ENCODE measurements around the gene UTP14C.
"Not testable (repeated sequence)": the region's sequence is repeated elsewhere in the genome, so short reads cannot be mapped to it uniquely, and the experiment has no call there.

UTP14C gene, protein sequence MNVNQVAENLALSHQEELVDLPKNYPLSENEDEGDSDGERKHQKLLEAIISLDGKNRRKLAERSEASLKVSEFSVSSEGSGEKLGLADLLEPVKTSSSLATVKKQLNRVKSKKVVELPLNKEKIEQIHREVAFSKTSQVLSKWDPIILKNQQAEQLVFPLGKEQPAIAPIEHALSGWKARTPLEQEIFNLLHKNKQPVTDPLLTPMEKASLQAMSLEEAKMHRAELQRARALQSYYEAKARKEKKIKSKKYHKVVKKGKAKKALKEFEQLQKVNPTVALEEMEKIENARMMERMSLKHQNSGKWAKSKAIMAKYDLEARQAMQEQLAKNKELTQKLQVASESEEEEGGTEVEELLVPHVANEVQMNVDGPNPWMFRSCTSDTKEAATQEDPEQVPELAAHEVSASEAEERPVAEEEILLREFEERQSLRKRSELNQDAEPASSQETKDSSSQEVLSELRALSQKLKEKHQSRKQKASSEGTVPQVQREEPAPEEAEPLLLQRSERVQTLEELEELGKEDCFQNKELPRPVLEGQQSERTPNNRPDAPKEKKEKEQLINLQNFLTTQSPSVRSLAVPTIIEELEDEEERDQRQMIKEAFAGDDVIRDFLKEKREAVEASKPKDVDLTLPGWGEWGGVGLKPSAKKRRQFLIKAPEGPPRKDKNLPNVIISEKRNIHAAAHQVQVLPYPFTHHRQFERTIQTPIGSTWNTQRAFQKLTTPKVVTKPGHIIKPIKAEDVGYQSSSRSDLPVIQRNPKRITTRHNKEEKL

DNA sequence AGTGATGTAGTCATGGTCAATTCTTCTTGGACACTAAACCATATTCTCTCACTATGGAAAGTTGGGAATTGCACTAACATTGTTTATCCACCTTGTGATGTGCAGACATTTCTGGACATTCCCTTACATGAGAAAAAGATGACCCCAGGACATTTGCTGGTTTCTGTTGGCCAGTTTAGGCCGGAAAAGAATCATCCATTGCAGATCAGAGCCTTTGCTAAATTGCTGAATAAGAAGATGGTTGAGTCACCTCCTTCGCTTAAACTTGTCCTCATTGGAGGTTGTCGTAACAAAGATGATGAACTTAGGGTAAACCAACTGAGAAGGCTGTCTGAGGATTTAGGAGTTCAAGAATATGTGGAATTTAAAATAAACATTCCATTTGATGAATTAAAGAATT is at the start of gene UTP14C:
UTP14C (plus strand) TSS at position 211 of the 400 bp plus-strand sequence. CDS start 4,114 bp downstream, outside the sequence.
- DNase-seq (ENCODE audit: extremely low read depth in 1 of 2, low read depth in 1 of 2) = no peak

DNA sequence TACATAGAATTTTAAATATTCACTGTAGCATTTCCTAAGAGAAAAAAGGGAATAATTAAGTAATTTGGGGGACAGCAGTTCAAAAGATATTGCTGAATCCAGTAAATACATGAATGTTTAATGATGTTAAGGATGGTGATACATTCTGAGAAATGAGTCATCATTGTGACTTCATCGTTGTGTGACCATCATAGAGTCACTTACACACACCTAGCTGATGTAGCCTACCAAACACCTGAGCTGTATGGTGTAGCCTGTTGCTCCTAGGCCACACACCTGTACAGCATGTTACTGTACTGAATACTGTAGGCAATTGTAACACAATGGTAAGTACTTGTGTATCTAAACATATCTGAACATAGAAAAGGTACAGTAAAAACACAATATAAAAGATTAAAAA is 48.1 kb upstream of the UTP14C start:
- DNase-seq (ENCODE audit: extremely low read depth in 1 of 2, low read depth in 1 of 2) = no peak

DNA sequence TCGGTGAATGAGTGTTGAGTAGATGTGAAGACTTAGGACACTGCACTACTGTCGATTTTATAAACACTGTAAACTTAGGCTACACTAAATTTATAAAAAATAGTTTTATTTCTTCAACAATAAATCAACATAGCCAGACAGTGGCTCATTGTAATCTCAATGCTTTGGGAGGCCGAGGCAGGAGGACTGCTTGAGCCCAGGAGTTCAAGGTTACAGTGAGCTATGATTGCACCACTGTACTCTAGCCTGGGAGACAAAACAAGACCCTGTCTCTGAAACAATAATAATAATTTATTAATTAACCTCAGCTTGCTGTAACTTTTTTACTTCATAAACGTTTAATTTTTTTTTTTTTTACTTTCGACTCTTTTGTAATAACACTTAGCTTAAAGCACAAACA is 47.6 kb upstream of the UTP14C start:
- DNase-seq (ENCODE audit: extremely low read depth in 1 of 2, low read depth in 1 of 2) = no peak

DNA sequence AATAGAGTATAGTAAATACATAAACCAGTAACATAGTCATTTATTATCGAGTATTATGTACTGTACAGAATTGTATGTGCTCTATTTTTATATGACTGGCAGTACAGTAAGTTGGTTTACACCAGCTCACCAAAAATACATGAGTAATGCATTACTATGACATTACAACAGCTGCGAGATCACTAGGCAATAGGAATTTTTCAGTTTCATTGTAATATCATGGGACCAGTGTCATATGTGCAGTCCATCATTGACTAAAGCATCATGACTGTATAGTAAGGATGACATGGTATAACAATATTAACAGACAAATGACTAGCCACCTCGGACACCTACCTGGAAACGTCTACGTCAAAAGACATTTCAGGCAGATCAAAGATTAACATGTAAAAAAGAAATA is 46.9 kb upstream of the UTP14C start:
- DNase-seq (ENCODE audit: extremely low read depth in 1 of 2, low read depth in 1 of 2) = no peak

DNA sequence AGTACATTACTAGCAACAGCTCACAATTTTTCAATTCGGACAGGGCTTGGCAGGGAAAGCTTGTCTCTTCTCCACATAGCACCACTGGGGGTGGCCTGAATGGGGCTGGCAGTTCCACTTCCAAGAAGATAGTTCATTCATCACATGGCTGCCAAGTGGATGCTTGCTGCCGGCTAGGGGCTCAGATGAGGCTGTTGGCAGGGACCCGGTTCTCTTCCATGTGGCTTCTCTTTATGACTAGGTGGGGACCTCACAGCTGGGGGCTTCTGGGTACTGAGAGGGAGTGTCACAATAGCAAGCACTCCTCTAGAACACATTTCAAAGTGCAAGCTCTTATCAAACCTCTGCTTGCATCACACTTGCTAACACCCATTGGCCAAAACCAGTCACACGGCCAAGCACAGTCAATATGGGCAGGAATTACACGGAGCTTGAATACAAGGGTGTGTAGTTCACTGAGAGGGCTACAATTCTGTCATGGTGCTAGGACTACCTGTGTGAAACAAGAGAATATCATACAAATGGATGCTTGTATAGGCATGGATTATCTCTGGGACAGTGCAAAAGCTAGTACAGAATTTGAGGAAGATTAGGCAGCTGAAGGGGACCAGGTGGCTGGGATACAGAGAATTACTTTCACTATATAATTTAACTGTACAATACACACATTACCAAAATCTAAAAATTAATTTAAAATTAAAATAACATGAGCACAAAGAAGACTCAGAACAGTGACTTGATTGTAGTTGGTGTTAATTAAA is 45.5 kb upstream of the UTP14C start:
- DNase-seq (ENCODE audit: extremely low read depth in 1 of 2, low read depth in 1 of 2) = no peak

DNA sequence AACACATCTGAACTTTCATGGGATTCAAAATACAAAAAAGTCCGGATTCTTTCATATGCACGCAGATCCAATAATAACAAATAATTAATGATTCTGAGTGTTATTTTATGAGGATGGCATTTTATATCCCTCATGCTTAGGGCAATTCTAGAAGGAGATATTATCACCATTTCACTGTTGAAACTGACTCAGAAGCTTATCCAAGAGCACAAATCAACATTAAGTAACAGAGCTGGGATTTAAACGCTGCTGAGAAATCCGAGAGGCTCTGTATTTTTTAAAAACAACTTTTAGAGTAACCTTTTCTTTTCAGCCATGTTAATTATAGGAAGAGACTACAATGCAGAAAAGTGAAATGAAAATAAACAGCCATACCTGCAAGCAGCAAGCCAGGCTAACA is 43.6 kb upstream of the UTP14C start:
- DNase-seq (ENCODE audit: extremely low read depth in 1 of 2, low read depth in 1 of 2) = no peak

DNA sequence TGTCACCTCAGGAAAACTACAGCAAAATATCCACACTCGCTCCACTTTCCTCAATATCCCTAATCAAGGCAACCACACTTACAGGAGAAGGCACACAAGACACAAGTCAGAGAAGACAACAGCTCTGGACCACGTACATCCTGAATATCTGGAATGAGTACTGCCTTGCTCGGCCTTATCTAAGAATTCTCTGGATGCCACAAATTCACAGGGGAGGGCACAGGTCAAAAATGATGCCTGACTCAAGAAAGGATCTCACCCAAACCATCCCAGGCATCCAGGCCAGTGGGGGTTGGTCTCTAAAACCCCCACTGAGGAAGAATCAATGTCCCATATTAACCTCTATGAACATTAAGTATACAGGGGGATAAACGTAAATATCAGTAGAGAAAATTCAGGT is 43.1 kb upstream of the UTP14C start:
- DNase-seq (ENCODE audit: extremely low read depth in 1 of 2, low read depth in 1 of 2) = no peak

DNA sequence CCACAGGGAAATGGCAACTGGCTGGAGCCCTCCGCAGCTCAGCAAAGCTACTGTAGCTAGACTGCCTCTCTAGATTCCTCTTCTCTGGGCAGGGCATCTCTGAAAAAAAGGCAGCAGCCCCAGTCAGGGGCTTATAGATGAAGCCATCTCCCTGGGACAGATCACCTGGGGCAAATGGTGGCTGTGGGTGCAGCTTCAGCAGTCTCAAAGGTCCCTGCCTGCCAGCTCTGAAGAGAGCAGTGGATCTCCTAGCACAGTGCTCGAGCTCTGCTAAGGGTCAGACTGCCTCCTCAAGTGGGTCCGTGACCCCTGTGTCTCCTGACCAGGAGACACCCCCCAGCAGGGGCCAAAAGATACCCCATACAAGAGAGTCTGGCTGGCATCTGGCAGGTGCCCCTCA is 41.2 kb upstream of the UTP14C start:
- DNase-seq (ENCODE audit: extremely low read depth in 1 of 2, low read depth in 1 of 2) = not testable (repeated sequence)

DNA sequence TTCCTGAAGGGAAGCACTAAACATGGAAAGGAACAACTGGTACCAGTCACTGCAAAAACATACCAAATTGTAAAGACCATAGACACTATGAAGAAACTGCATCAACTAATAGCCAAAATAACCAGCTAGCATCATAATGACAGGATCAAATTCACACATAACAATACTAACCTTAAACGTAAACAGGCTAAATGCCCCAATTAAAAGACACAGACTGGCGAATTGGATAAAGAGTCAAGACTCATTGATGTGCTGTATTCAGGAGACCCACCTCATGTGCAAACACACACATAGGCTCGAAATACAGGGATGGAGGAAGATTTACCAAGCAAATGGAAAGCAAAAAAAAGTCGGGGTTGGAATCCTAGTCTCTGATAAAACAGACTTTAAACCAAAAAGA is 39.6 kb upstream of the UTP14C start:
- DNase-seq (ENCODE audit: extremely low read depth in 1 of 2, low read depth in 1 of 2) = not testable (repeated sequence)

DNA sequence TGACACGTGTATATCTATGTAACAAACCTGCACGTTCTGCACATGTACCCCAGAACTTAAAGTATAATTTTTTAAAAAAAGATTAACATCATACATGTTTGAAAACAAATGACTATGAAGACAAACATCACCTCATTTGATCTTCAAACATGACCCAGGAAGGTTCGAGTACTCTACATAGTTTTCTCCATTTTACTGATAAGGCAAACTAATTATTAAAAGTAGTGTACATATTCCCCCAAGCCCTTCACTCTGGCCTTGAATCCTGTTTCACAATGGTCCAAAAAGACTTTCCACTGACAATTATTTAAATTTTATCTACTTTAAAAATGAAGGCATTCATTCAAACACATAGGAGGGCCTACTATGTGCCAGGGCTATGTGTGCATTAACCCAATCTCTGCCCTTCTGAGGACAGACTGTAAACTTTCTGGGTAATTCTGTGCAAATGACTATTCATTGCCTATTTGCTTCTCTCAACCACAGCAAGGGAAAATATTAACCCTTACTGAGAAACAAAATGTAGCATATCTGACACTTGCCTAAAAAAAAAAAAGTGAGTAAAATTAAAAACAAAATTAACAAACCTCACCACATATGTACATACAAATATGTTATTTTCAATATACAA is 35.4 kb upstream of the UTP14C start:
- DNase-seq (ENCODE audit: extremely low read depth in 1 of 2, low read depth in 1 of 2) = no peak

DNA sequence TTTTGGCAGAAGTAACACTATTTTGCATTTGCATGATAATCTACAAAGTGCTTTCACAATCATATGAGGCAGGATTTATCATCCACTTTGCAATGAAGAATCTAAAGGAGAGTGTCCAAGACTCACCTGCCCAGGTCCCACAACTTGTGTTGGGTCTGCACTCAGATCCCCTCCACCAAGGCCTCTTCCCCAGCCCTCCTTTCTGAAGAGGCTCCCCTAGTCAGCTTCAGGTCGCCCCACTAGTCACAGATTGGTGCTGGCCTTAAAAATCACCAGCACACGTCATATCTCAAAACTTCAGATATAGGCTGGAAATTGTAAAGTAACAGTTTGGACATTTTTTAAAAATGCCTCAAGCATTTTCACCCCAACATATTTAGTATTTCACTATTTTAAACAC is 30.8 kb upstream of the UTP14C start:
- no peak for DNase-seq (ENCODE audit: extremely low read depth in 1 of 2, low read depth in 1 of 2)

DNA sequence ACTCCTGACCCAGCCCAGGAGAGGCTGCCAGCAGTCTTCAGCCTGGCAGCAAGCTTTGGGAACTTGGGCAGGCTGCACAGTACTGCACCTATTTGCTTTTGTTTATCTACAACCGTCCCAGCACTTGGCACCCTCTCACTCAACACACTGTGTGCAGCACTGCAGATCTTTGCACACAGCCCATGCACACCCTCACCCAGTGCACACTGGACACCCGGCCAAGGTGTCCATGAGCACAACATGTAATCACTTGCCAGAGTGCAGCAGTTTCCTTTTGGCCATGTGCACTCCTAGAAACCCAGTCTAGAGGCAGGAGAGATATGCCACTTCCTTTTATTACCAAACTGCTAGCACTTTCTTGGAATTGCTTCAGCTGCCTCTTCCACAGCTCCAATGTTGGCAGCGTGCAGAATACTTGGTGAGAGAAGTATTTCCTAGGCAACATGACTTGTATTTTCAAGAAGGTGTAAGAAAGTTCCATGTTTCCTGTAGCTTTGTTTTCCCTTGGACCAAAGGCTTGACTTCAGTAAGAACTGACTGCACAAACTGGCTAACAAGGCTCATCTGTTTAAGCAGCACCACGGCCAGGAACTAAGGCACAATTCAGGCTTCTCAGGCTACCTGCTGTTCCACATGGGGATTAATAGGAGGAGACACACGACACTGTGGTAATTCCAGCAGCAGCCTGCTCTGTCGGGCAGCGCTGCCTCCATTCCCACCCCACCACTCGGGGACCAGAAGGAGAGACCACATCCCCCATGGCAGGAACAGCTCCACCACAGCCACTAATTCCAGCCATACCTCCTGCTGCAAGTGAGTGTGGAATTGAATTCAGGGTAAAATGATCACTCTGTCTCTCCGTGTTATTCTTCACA is 28.6 kb upstream of the UTP14C start:
- DNase-seq (ENCODE audit: extremely low read depth in 1 of 2, low read depth in 1 of 2) = no peak

DNA sequence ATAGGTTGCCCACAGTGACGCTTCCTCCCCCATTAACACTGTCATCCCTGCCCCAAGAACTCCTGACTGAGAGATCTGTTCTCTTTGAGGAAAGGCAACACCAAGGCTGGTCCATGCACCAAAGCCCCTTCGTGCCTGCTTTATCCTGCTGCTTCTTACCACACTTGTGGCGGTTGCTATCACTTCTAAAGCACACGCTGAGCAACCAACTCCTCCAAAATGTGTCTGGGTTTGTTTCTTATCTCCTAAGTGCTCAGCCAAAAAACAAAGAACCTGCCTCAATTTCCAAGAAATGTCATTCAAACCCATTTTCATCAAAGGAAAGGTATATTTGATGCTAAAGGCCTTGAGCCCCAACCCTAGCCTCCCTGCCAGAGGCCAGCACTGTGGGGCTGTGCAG is 27.9 kb upstream of the UTP14C start:
- no peak for DNase-seq (ENCODE audit: extremely low read depth in 1 of 2, low read depth in 1 of 2)

DNA sequence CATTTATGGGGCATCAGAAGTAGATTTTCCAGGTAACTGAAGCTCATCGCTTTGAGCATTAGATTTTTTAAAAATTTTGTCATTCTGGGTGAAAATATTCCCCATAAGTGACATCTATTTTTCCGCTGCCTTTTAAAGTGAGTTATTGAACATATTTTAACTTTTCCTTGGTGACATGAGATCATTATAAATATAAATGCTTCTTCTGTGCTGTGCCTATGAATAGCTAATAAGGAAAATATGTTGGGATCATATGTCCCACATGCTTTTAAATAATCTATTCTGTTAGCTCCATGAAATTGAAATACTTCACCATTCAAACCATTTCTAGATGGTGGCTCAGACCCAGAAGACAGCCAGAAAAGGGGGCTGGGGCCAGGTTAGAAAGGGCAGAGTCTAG is 27.3 kb upstream of the UTP14C start:
- DNase-seq (ENCODE audit: extremely low read depth in 1 of 2, low read depth in 1 of 2) = no peak

DNA sequence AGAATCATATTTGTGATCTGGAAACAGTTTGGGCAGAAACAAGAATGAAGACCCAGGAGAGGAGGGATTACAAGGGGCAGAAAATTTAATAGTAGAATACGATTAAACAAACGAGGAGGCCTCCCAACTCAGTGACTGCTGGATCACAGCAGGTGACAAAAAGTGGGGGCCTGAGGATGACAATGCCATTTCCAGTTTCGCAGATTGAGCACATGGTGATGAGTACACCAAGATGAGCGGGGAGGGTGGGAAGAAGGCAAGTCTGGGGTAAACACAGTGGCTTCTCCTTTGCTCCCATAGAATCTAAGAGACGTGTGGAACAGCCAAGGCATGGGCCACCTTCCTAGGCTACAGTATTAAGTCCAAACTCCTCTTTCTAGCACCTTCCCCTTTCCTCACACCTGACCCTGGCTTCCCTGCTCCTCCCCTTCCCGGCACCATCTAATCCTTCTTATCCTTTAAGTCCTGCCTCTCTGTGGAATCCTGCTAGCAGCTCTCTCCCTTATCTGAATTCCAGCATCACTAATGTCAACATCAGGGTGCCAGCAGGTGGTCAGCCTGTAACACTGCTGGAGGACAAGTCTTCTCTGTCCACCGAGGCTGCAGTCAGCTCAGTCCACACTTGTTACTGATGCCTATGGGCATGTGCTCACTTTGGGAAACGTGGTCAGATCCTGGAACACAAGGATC is 26.7 kb upstream of the UTP14C start:
- DNase-seq (ENCODE audit: extremely low read depth in 1 of 2, low read depth in 1 of 2) = no peak

DNA sequence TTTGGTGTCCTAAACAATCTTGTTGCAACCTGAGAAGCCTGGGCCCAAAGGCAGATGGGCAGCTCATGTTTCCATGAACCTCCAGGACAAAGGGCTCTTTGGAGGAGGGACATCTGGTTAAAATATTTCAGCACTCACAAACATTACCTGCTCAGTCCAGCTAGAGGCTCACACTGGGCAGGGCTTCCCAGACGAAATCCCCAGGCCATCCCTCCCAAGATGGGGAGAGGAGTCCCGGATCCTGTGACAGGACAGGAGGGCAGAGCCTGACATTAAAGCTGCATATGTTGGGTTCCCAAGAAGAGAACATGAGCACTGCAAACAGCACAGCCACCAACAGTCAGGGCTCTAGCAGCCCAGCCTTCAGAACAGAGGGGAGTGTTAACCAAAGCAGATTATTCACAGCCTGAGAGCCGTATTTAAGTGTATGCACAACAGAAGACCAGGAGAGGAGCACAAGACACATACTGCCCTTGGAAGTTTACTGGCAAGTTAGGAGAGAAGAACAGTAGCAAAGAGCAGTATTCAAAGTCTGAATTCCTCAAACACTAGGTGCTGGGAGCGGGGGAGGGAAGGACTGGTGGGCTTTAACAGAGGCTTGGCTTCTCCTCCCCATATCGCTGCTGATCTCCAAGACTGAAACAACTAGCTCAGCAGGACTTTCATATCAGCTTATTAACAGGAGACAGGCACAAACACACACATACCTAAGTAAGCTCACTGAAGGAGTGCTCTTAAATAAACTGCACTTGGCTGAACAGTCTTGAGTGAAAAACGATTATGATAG is 25.6 kb upstream of the UTP14C start:
- no peak for DNase-seq (ENCODE audit: extremely low read depth in 1 of 2, low read depth in 1 of 2)

DNA sequence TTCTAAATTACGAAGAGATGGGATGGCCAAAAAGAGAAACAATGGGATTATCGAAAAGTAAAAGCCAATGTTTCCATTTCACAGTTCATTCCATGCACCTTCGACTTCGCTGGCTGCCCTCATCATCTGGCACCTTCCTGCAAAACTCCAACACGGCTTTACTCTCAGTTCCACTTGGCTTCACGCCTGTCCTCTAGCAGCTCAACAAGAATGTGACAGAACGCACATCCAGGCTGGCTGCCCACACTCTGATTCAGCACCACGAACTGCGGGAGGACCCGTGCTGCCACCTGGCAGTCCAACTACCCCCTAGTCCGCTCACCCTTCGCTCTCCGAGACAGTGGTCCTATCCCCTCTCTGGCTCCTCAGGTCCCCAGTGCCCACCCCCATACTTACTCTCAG is 25.0 kb upstream of the UTP14C start:
- no peak for DNase-seq (ENCODE audit: extremely low read depth in 1 of 2, low read depth in 1 of 2)

DNA sequence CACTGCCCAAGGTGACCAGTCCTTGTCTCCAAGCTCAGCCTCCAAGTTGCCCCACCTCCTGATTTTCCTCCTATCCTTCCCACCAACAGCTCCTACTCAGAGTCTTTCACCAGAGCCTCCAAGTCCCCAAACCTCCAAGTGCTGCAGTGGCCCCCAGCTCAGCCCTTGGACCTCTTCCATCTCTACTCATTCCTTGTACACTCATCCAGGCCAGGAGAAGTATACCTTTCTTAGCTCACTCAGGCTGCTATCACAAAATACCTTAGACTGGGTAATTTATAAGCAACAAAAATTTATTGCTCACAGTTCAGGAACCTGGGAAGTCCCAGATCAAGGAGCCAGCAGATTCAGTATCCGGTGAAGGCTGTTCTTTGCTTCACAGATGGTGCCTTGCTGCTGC is 24.6 kb upstream of the UTP14C start:
- no peak for DNase-seq (ENCODE audit: extremely low read depth in 1 of 2, low read depth in 1 of 2)
